KMS-11 (cell line): ENCODE data around the gene ADCY1.

Experiments
- H2AFZ ChIP-seq: fragments of 200-600 bp; sonication (generic); 2 replicates; pipeline ENCODE4 v1.6.1; 2016; ENCODE audit warnings: antibody characterized with exemption, mixed run types, low read depth
- H3K27ac ChIP-seq: fragments of 200-600 bp; sonication (generic); 2 replicates; pipeline ENCODE4 v1.6.1; 2016; ENCODE audit warnings: mild to moderate bottlenecking, mixed run types
- H3K27me3 ChIP-seq: fragments of 200-600 bp; sonication (generic); 2 replicates; pipeline ENCODE4 v1.6.1; 2017; ENCODE audit warnings: mild to moderate bottlenecking, low read depth, mixed run types, moderate library complexity; ENCODE audit not compliant: insufficient read depth
- H3K36me3 ChIP-seq: fragments of 200-600 bp; sonication (generic); 2 replicates; pipeline ENCODE4 v1.6.1; 2017; ENCODE audit warnings: mild to moderate bottlenecking, mixed run types; ENCODE audit not compliant: insufficient read depth
- H3K4me1 ChIP-seq: fragments of 200-600 bp; sonication (generic); 2 replicates; pipeline ENCODE4 v1.6.1; 2016; ENCODE audit warnings: mild to moderate bottlenecking, low read depth, mixed run types; ENCODE audit not compliant: poor library complexity, severe bottlenecking
- H3K4me2 ChIP-seq: fragments of 200-600 bp; sonication (generic); 2 replicates; pipeline ENCODE4 v1.7.0; 2016; ENCODE audit warnings: mild to moderate bottlenecking, mixed run types
- H3K4me3 ChIP-seq: fragments of 200-600 bp; sonication (generic); IDR thresholded peaks from 2 replicates; pipeline ENCODE4 v1.6.1; 2017; ENCODE audit warnings: low read depth, low read length, mixed read lengths; ENCODE audit not compliant: insufficient read depth
- H3K79me2 ChIP-seq: fragments of 200-600 bp; sonication (generic); 2 replicates; pipeline ENCODE4 v1.6.1; 2016; ENCODE audit warnings: low read depth, mixed run types; ENCODE audit not compliant: insufficient read depth
- H3K9ac ChIP-seq: fragments of 200-600 bp; sonication (generic); 2 replicates; pipeline ENCODE4 v1.6.1; 2016; ENCODE audit warnings: mild to moderate bottlenecking, mixed run types
- H4K20me1 ChIP-seq: fragments of 200-600 bp; sonication (generic); 2 replicates; pipeline ENCODE4 v1.6.1; 2016; ENCODE audit warnings: mild to moderate bottlenecking, mixed run types; ENCODE audit not compliant: insufficient read depth
- TF ChIP-seq, protein P1 (sequence below): fragments of 200-600 bp; sonication (generic); conservative IDR thresholded peaks from 2 replicates; pipeline ENCODE4 v1.6.1; 2017; ENCODE audit warnings: low read depth, mild to moderate bottlenecking, antibody characterized with exemption, low read length, moderate library complexity, mixed read lengths

Gene ADCY1

DNA sequence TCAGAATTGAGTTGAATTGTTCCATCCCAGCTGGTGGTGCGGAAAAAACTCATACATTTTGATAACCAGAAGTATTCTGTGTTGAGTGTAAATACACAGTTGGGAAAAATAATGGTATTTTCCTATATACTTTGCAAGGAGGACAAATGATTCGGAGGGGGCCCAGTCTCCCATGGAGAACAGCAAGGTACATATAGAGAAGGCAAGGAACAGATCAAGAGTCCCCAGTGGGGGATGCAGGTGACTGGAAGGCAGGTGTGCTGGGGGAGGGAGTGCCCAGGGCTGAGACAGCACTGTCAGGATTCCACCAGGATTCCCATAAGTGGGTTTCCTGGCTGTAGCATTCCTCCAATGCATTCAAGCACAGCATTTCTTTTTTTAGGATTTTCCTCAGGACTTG lies 10.8 kb upstream of the ADCY1 start:
- Histone ChIP-seq H3K9ac (no peak overlapping the region), H3K79me2 (no peaks in the 10 kb centered on the region), H4K20me1 (no peaks in the 10 kb centered on the region), H3K36me3 (no peaks in the 10 kb centered on the region), H3K4me3 (no peak overlapping the region), H3K4me2 (no peak overlapping the region), H3K27me3 (no peaks in the 10 kb centered on the region), H3K27ac (no peak overlapping the region), H2AFZ (no peak overlapping the region), H3K4me1 (no peaks in the 10 kb centered on the region)
- TF ChIP-seq, protein P1, sequence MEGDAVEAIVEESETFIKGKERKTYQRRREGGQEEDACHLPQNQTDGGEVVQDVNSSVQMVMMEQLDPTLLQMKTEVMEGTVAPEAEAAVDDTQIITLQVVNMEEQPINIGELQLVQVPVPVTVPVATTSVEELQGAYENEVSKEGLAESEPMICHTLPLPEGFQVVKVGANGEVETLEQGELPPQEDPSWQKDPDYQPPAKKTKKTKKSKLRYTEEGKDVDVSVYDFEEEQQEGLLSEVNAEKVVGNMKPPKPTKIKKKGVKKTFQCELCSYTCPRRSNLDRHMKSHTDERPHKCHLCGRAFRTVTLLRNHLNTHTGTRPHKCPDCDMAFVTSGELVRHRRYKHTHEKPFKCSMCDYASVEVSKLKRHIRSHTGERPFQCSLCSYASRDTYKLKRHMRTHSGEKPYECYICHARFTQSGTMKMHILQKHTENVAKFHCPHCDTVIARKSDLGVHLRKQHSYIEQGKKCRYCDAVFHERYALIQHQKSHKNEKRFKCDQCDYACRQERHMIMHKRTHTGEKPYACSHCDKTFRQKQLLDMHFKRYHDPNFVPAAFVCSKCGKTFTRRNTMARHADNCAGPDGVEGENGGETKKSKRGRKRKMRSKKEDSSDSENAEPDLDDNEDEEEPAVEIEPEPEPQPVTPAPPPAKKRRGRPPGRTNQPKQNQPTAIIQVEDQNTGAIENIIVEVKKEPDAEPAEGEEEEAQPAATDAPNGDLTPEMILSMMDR = no peak

DNA sequence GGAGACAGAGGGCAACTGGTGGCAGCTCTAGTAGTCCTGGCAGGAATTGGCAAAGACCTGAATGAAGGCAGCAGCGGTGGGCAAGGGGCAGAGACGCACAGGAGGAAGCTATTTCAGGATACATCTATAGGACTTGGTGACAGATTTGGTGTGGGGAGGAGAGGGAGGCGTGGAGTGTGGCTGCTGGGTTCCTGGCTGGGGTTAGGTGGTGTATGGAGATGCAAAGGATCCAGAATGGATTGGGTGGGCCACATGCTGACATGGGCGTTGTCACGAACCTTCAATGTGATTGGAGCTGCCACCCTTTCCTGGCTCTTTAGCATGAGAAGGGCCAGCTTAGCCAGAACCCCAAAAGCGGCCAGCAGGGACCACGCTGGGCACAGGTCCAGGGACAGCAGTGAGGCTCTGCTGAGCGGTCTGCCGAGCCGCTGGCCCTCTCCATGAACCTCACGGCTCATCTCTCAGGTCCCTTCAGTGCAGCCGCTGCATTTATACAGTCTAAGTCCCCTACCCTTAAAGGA lies 10.2 kb upstream of the ADCY1 start:
- H3K36me3 ChIP-seq = no peaks in the 10 kb centered on the region
- H3K27ac ChIP-seq = no peak overlapping the region
- H3K4me2 ChIP-seq = no peak overlapping the region
- H3K79me2 ChIP-seq = no peaks in the 10 kb centered on the region
- H3K27me3 ChIP-seq = no peaks in the 10 kb centered on the region
- H3K4me1 ChIP-seq = no peaks in the 10 kb centered on the region
- H2AFZ ChIP-seq = no peak overlapping the region
- TF ChIP-seq, protein P1 = no peak
- no peak overlapping the region for H3K4me3 ChIP-seq
- H3K9ac ChIP-seq = no peak overlapping the region
- H4K20me1 ChIP-seq = no peaks in the 10 kb centered on the region

DNA sequence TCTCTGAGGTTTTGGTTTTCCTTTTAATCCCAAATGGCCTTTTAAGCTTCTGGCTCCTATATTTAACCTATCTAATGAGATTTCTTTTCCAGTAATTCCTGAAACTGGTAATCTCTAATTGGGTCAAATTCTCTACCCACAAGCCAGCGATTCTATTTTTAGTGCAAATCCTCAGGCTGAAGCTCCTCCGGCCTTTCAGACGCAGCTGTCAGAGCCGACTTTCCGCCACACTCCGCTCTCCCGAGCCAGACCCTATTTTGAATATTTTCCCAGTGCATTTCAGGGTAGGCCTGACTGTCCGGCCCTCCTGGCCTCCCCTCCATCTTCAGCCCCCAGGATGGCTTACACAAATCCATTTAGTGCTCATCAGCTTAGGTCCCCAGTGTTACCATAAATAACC lies 9.7 kb upstream of the ADCY1 start:
- Histone ChIP-seq H3K4me3 (no peak overlapping the region), H3K36me3 (no peaks in the 10 kb centered on the region), H3K4me1 (no peaks in the 10 kb centered on the region), H3K27me3 (no peaks in the 10 kb centered on the region), H3K9ac (no peak overlapping the region), H3K79me2 (no peaks in the 10 kb centered on the region), H2AFZ (no peak overlapping the region), H3K4me2 (no peak overlapping the region), H4K20me1 (no peaks in the 10 kb centered on the region), H3K27ac (no peak overlapping the region)
- TF ChIP-seq, protein P1 = no peak

DNA sequence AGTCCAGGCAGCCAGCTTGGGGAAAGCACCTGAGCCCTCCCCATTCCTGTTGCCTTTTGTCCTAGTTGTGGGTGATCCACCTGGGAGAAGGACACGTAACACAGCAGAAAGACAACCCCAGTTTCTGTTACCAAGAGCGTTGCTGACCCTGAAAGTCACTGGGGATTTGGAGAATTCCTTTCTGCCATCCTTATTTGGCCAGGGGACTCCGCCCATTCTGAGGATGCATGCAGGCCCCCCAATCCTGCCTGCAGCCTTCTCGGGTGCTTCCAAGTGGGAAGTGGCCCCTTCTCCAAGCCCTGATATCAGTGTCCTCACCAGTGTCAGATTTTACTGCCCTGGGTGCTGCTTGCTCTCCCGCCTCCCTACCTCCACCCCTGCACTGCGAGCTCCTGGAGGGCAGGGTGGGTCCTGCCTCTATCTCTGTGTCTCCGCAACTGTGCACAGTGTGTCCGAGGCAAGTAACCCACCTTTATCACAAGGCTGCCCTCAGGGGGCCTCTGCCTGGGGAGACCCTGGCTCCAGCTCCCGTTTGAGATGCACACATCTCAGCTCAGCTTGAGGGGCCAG lies 9.2 kb upstream of the ADCY1 start:
- no peak overlapping the region for H3K4me3 ChIP-seq
- H3K79me2 ChIP-seq = no peaks in the 10 kb centered on the region
- no peak overlapping the region for H3K27ac ChIP-seq
- no peak overlapping the region for H2AFZ ChIP-seq
- TF ChIP-seq, protein P1 = no peak
- H3K4me2 ChIP-seq = no peak overlapping the region
- no peaks in the 10 kb centered on the region for H3K36me3 ChIP-seq
- H3K9ac ChIP-seq = no peak overlapping the region
- H4K20me1 ChIP-seq = no peaks in the 10 kb centered on the region
- no peaks in the 10 kb centered on the region for H3K27me3 ChIP-seq
- H3K4me1 ChIP-seq = no peaks in the 10 kb centered on the region
